Left hindlimb (tissue), 1 donor: ENCODE results near the gene ABCC12.
A peak's percentile ranks its signal among the peaks of the same experiment; 100 is the strongest.

Experiments
- DNase-seq: peaks from one replicate; pipeline ENCODE4 v3.0.0-alpha.2; 2018

Gene ABCC12

GRCh38 chr16:48131201-48131935 is 24.4 kb downstream of the ABCC12 start:
- no peak for DNase-seq

- no peak for DNase-seq
Observed at GRCh38 chr16:48129926-48130325, 25.9 kb downstream of the ABCC12 start.

- no peak for DNase-seq
Observed at GRCh38 chr16:48128769-48129168, 27.0 kb downstream of the ABCC12 start.

GRCh38 chr16:48126801-48127644 is 28.8 kb downstream of the ABCC12 start:
- DNase-seq = no peak

DNA sequence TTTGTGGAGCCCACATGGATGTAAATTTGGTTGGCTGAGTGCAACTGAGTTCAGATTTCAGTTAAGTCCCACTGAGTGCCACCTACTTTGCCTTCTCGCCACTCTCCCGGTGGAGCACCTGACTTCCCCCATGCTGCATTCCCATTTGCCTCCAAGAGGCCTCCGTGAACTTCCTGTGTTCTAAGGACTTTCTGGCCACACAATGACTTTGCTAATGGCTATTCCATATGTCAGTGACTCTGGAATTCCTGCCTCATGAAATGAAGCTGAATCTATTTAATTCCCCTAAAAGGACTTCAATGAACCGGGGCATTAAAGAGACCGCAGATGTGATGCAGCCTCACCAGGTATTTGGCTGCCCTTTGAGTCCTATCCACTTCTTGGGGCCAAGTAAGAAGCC is 29.9 kb downstream of the ABCC12 start:
- DNase-seq = no peak

GRCh38 chr16:48124266-48124665 is 31.5 kb downstream of the ABCC12 start:
- DNase-seq = no peak

DNA sequence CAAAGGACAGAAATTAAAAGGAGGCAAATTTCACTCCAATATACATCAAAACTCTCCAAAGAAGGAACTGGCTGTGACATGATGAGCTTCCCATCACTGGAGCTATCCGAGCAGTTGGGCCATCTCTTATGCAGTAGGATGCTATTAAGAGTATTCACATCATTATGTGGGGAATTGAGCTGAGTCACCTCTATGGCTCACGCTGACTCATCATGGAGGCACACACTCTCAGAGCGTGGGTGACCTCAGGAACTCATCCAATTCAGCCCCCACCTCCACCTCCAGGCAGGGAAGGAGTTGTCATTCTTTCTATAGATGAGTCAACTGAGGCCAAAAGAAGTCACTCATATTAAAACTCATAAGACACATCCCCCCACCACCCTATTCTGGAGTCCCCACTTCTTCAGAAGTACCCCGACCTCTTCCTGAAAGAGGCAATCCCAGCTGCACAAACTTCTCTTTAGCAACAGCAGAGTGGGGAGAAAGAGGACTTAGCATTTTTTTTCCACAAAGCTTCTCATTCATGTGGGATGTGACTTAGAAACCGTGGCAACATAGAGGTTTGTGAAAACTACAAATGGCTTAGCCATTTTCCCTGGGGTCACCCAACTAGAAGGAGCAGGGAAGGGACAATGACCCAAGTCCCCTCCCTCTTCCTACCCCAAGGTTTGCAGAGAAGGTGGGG is 32.5 kb downstream of the ABCC12 start:
- DNase-seq = no peak

DNA sequence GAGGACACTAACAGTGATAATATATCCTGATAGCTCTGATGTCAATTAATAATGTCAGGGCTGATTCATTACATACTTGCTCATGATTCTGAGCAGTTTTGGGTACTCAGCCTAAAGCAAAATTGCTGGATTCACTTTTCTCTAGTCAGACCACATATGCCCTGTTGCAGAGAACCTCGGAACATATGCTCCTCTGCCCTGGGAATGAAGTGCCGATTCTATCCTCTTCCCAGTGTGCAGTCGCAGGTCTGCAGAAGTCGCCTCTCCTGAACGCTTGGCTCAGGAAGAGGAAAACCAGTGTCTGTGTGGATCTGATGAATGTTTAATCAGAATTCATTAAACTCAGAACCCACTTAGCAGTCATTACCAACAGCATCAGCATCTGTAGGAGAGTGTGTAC is 34.5 kb downstream of the ABCC12 start:
- DNase-seq = no peak

DNA sequence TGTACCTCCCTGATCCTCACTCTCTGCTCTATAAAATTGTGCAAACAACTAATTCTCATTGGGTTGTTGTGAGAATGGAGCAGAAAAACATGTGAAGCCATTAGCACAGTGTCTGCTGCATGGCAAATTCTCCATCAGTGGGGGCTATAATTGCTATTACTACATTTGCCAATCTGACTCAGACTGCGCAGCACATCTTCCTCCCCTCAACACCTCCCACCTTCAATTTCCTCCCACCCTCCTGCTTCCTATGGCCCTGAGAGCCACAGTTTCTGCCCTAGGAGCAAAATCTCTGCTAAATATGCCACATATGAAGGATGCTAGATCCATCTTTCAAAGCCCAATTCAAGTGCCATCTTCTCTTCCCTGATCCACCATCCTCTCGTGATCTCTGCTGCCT is 37.0 kb downstream of the ABCC12 start:
- no peak for DNase-seq

DNA sequence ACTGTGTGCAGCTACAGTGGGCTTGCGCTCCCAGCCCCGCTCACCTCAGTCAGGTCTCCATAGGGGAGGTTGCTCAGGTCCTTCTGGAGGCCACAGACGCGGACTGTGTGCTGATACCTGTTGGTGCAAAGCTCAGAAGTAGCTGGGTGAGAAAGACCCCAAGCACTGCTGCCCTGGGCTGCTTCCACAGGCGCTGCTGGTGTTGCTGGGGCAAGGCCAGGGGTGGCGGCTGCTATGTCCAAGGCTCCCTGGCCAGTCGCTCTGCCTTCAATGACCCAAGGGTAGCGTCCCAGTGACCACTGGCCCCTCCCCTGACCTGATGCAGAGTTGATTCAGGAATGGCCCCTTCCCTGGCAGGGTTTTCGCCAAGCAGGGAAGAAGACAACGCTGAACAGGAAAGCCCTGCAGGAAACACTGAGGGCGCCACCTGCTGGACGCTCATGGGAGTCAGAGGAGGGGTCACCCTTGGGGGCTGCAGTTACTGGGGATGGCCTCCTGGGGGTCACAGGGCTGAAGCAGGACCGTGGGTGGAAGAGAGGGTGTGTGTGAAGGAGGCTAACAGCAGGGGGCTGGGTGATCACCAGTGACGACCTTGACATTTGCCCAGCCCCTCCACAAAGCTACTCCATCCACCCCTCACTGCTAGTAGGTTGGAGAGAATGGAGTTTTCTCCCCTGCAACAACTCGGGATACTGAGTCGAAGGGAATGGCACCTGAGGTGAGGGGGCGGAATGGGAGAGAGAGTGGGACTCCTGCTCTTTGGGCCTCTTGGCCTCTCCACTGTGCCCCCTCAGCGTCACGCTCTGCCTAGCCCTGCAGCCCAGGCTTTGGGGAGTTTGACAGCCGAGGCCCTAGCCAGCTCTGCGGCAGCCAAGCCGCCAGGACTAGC is 38.3 kb downstream of the ABCC12 start:
- DNase-seq = peak; percentile 54

DNA sequence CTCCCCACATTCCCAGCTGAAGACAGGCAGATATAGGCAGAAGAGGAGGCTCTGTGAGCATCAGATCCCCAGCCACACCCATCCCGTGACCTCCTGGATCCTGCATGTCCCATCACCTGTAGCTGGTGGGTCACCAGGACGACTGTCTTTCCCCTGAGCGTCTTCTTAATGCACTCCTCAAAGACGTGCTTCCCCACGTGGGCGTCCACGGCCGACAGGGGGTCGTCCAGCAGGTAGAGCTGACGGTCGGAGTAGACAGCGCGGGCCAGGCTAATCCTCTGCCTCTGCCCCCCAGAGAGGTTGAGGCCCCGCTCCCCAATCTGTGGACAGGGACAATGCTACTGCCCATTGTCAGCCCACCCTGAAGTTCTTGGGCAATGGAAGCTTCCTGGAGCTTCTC is 40.5 kb downstream of the ABCC12 start:
- DNase-seq = no peak

DNA sequence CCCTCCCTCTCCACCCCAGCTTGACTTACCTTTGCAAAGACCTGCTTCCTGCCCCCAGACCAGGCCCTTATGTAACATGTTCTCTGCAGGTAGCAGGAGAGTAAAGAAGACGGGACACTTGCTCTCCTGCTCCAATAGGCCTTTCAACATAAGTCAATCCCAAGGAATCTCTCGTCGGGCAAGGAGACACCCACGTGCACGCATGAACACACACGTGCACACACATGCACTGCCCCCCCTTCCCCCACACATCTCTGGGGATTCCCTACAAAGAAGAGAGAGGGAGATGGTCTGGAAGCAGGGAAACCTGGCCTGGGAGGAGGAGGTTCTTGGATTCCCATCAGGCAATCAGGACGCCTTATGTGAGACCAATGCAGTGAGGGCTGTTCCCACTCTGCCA is 41.4 kb downstream of the ABCC12 start:
- no peak for DNase-seq

DNA sequence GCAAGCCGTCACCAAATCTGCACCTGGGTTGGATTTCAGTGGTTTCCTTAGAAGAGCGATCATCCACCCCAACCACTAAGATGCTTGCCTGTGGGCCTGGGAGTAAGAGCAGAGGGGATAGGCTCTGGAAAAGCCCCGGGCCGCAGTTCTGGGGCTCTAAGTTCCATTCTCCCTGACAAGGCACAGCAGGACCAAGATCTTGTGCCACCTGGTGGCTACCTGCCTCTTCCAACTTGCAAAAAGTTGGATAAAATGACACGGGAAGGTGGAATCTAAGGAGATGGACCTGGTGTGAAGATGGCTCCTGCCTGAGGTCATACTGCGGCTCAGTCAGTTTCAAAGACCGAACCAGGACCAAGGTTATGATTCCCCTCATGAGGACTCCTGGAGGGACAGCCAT is 42.3 kb downstream of the ABCC12 start:
- no peak for DNase-seq

DNA sequence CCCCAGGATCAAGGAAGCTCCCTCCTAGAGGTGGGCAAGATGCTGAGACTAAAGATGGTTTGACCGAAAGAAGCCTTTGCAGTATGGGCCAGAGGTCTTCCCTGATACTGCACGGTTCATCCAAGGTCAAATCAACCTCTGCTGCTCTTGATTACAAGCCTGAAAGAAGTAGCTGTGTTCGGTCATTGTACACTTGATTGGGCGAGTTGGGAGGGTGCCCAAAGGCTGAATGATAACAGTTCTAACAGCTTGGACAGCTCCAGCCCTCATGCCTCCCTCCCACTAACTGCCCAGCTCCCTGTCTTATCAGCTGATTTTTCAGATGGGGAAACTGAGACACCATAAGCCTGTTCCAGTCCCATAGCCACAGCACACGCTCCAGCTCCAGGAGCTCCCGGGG is 42.8 kb downstream of the ABCC12 start:
- no peak for DNase-seq

- DNase-seq = no peak
Observed at GRCh38 chr16:48112600-48112999, 43.2 kb downstream of the ABCC12 start.

- no peak for DNase-seq
Observed at GRCh38 chr16:48110982-48111381, 44.8 kb downstream of the ABCC12 start.

GRCh38 chr16:48110000-48110399 is 45.8 kb downstream of the ABCC12 start:
- DNase-seq = no peak

GRCh38 chr16:48109475-48109874 is 46.3 kb downstream of the ABCC12 start:
- DNase-seq = no peak

DNA sequence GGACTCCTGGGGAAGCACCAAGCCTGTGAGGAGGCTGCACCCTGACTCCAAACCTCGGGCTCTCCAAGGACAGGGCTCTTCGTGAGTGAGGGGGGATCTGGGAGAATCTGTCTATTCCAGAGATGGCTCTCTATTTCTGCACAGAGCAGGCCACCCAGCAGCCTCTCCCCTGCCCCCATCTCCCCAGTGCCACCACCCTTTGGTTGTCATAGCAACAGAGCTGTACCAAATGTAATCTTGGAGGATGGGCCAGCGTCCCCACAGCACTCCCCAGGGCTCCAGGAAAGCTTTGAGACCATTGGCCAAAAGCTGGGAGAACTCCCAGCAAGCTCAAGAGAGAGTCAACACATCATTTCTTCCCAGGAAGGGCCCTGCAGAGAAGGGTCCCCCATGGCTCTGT is 49.3 kb downstream of the ABCC12 start:
- DNase-seq = no peak
